Loucy (cell line): Measurements from ENCODE around the gene SLC7A4.

ENCODE experiments used
- H2AFZ ChIP-seq: fragments of 200-600 bp; sonication (generic); 2 replicates; pipeline ENCODE4 v1.6.0; 2016; ENCODE audit warnings: antibody characterized with exemption, mild to moderate bottlenecking, low read length, moderate library complexity
- H3F3A ChIP-seq: fragments of 200-600 bp; 2 replicates; pipeline ENCODE4 v1.6.0; 2016; ENCODE audit warnings: antibody characterized with exemption, low read depth, mild to moderate bottlenecking
- H3K27me3 ChIP-seq: fragments of 200-600 bp; sonication (generic); 2 replicates; pipeline ENCODE4 v1.6.1; 2014; ENCODE audit warnings: low read length, mild to moderate bottlenecking; ENCODE audit not compliant: insufficient read depth, poor library complexity, severe bottlenecking
- H3K36me3 ChIP-seq: fragments of 200-600 bp; sonication (generic); 2 replicates; pipeline ENCODE4 v1.6.1; 2016; ENCODE audit warnings: low read length; ENCODE audit not compliant: insufficient read depth
- H3K4me1 ChIP-seq: fragments of 200-600 bp; sonication (generic); 2 replicates; pipeline ENCODE4 v1.5.1; 2014; ENCODE audit warnings: low read length, mild to moderate bottlenecking; ENCODE audit not compliant: insufficient read depth, poor library complexity, severe bottlenecking
- H3K4me2 ChIP-seq: fragments of 200-600 bp; sonication (generic); 2 replicates; pipeline ENCODE4 v1.6.0; 2014; ENCODE audit warnings: antibody characterized with exemption, low read length, low read depth, mild to moderate bottlenecking; ENCODE audit not compliant: poor library complexity, severe bottlenecking
- H3K4me3 ChIP-seq: fragments of 200-600 bp; sonication (generic); 2 replicates; pipeline ENCODE4 v1.5.1; 2014; ENCODE audit warnings: low read length, mild to moderate bottlenecking, mixed read lengths; ENCODE audit not compliant: poor library complexity, severe bottlenecking
- H3K79me2 ChIP-seq: fragments of 200-600 bp; sonication (generic); 2 replicates; pipeline ENCODE4 v1.6.1; 2014; ENCODE audit warnings: low read length; ENCODE audit not compliant: insufficient read depth
- H3K9ac ChIP-seq: fragments of 200-600 bp; sonication (generic); 2 replicates; pipeline ENCODE4 v1.6.0; 2014; ENCODE audit warnings: mild to moderate bottlenecking, low read depth, low read length, moderate library complexity; ENCODE audit not compliant: poor library complexity, severe bottlenecking
- H3K9me2 ChIP-seq: fragments of 200-600 bp; sonication (generic); replicated peaks from 2 replicates; pipeline ENCODE4 v1.6.1; 2016; ENCODE audit warnings: low read depth, low read length, mixed read lengths
- H3K9me3 ChIP-seq: fragments of 200-600 bp; sonication (generic); 2 replicates; pipeline ENCODE4 v1.6.1; 2014; ENCODE audit warnings: mild to moderate bottlenecking, antibody characterized with exemption, low read length, low read depth; ENCODE audit not compliant: insufficient read depth
- H4K20me1 ChIP-seq: fragments of 200-600 bp; sonication (generic); 2 replicates; pipeline ENCODE4 v1.6.0; 2014; ENCODE audit warnings: antibody characterized with exemption, low read length, mild to moderate bottlenecking; ENCODE audit not compliant: insufficient read depth, poor library complexity, severe bottlenecking
- CTCF ChIP-seq: fragments of 200-600 bp; sonication (generic); conservative IDR thresholded peaks from 2 replicates; pipeline ENCODE4 v1.5.1; 2014; ENCODE audit warnings: mild to moderate bottlenecking, antibody characterized with exemption, low read length
- EZH2phosphoT487 ChIP-seq: fragments of 200-600 bp; IDR thresholded peaks from 2 replicates; pipeline ENCODE4 v1.6.1; 2018; ENCODE audit warnings: antibody characterized with exemption, mild to moderate bottlenecking, moderate library complexity, borderline replicate concordance

The SLC7A4 gene

GRCh38 chr22:20997536-20998257, 34.7 kb downstream of the SLC7A4 start:
- H3K4me3 ChIP-seq: no peak overlapping the region
- peaks cover 3% of the 10 kb centered on the region for H3F3A ChIP-seq
- TF ChIP-seq EZH2phosphoT487 (no peak), CTCF (no peak)
- H3K4me1 ChIP-seq: peaks cover 7% of the 10 kb centered on the region
- peaks cover 18% of the 10 kb centered on the region for H4K20me1 ChIP-seq
- H3K36me3 ChIP-seq: no peaks in the 10 kb centered on the region; the same call in 1 of the 2 replicates
- H3K9ac ChIP-seq: no peak overlapping the region
- no peak overlapping the region for H2AFZ ChIP-seq
- H3K4me2 ChIP-seq: no peak overlapping the region
- H3K9me3 ChIP-seq: no peaks in the 10 kb centered on the region
- peaks cover 27% of the 10 kb centered on the region for H3K79me2 ChIP-seq
- no peaks in the 10 kb centered on the region for H3K9me2 ChIP-seq
- H3K27me3 ChIP-seq: no peaks in the 10 kb centered on the region

GRCh38 chr22:20996598-20997535, 35.5 kb downstream of the SLC7A4 start:
- H3K9ac ChIP-seq: no peak overlapping the region
- H3K4me2 ChIP-seq: no peak overlapping the region
- TF ChIP-seq CTCF (no peak), EZH2phosphoT487 (no peak)
- peaks cover 27% of the 10 kb centered on the region for H3K79me2 ChIP-seq
- H2AFZ ChIP-seq: no peak overlapping the region
- H3K9me2 ChIP-seq: no peaks in the 10 kb centered on the region
- H4K20me1 ChIP-seq: peaks cover 18% of the 10 kb centered on the region
- H3K36me3 ChIP-seq: peaks cover 5% of the 10 kb centered on the region; the same call in 1 of the 2 replicates
- peaks cover 7% of the 10 kb centered on the region for H3K4me1 ChIP-seq
- no peaks in the 10 kb centered on the region for H3K9me3 ChIP-seq
- H3K27me3 ChIP-seq: no peaks in the 10 kb centered on the region
- no peaks in the 10 kb centered on the region for H3F3A ChIP-seq
- H3K4me3 ChIP-seq: no peak overlapping the region

GRCh38 chr22:20996031-20996410, 36.3 kb downstream of the SLC7A4 start:
- Histone ChIP-seq H4K20me1 (peaks cover 18% of the 10 kb centered on the region), H3K9me3 (no peaks in the 10 kb centered on the region), H3K79me2 (peaks cover 23% of the 10 kb centered on the region), H3K4me1 (peaks cover 7% of the 10 kb centered on the region), H3F3A (no peaks in the 10 kb centered on the region), H2AFZ (no peak overlapping the region), H3K9ac (no peak overlapping the region), H3K36me3 (peaks cover 5% of the 10 kb centered on the region; the same call in 1 of the 2 replicates), H3K9me2 (no peaks in the 10 kb centered on the region), H3K4me3 (no peak overlapping the region), H3K4me2 (no peak overlapping the region), H3K27me3 (no peaks in the 10 kb centered on the region)
- TF ChIP-seq EZH2phosphoT487 (no peak), CTCF (no peak)
